ENCODE results near the gene TTC9C.
A peak's percentile ranks its signal among the peaks of the same experiment; 100 is the strongest.
"Not testable (repeated sequence)": the region's sequence is repeated elsewhere in the genome, so short reads cannot be mapped to it uniquely, and the experiment has no call there.

The TTC9C gene

GRCh38 chr11:62703921-62704320 is 24.4 kb upstream of the TTC9C start:
- H3K9me3 ChIP-seq (ENCODE audit: control insufficient read depth, low read depth, low read length); H3K4me3 ChIP-seq (ENCODE audit: low read length); H3K9ac ChIP-seq (ENCODE audit: low read length); H3K27me3 ChIP-seq (ENCODE audit: control insufficient read depth, insufficient read depth, low read length); H3K27ac ChIP-seq (ENCODE audit: low read length); H3K36me3 ChIP-seq (ENCODE audit: control insufficient read depth, low read depth, low read length): not testable (repeated sequence)
- peaks cover 17% of the 10 kb centered on the region for H3K4me1 ChIP-seq (ENCODE audit: control insufficient read depth, low read depth, low read length)

- Histone ChIP-seq H3K27me3 (ENCODE audit: control insufficient read depth, insufficient read depth, low read length) (no peaks in the 10 kb centered on the region), H3K27ac (ENCODE audit: low read length) (peak overlapping the region; percentile 66), H3K4me1 (ENCODE audit: control insufficient read depth, low read depth, low read length) (peaks cover 23% of the 10 kb centered on the region), H3K36me3 (ENCODE audit: control insufficient read depth, low read depth, low read length) (peaks cover 6% of the 10 kb centered on the region), H3K9me3 (ENCODE audit: control insufficient read depth, low read depth, low read length) (no peaks in the 10 kb centered on the region), H3K9ac (ENCODE audit: low read length) (peak overlapping the region; percentile 78), H3K4me3 (ENCODE audit: low read length) (peak overlapping the region; percentile 87)
These were observed 22.9 kb upstream of the TTC9C start for GRCh38 chr11:62705413-62705812.

GRCh38 chr11:62705880-62706849 is 22.1 kb upstream of the TTC9C start:
- Histone ChIP-seq H3K4me1 (ENCODE audit: control insufficient read depth, low read depth, low read length) (peaks cover 26% of the 10 kb centered on the region), H3K36me3 (ENCODE audit: control insufficient read depth, low read depth, low read length) (peaks cover 6% of the 10 kb centered on the region), H3K27ac (ENCODE audit: low read length) (peak overlapping the region; percentile 66), H3K27me3 (ENCODE audit: control insufficient read depth, insufficient read depth, low read length) (no peaks in the 10 kb centered on the region), H3K4me3 (ENCODE audit: low read length) (peak overlapping the region; percentile 87), H3K9ac (ENCODE audit: low read length) (peak overlapping the region; percentile 78), H3K9me3 (ENCODE audit: control insufficient read depth, low read depth, low read length) (no peaks in the 10 kb centered on the region)

- peaks cover 26% of the 10 kb centered on the region for H3K4me1 ChIP-seq (ENCODE audit: control insufficient read depth, low read depth, low read length)
- peaks cover 9% of the 10 kb centered on the region for H3K36me3 ChIP-seq (ENCODE audit: control insufficient read depth, low read depth, low read length)
- H3K9me3 ChIP-seq (ENCODE audit: control insufficient read depth, low read depth, low read length): no peaks in the 10 kb centered on the region
- peak overlapping the region; percentile 87 for H3K4me3 ChIP-seq (ENCODE audit: low read length)
- H3K9ac ChIP-seq (ENCODE audit: low read length): peak overlapping the region; percentile 78
- H3K27me3 ChIP-seq (ENCODE audit: control insufficient read depth, insufficient read depth, low read length): no peaks in the 10 kb centered on the region
- H3K27ac ChIP-seq (ENCODE audit: low read length): peak overlapping the region; percentile 28
These were observed 21.4 kb upstream of the TTC9C start for GRCh38 chr11:62706850-62707247.

GRCh38 chr11:62707277-62707861 is 20.9 kb upstream of the TTC9C start, which contains the start of the genes BSCL2 and GNG3:
BSCL2 (minus strand) TSS chr11:62707424; CDS start chr11:62707195, 229 bp downstream.
GNG3 (plus strand) TSS chr11:62707676; CDS start chr11:62708296, 620 bp downstream.
- no peaks in the 10 kb centered on the region for H3K27me3 ChIP-seq (ENCODE audit: control insufficient read depth, insufficient read depth, low read length)
- peak within 1 kb of the TSS; percentile 89 for H3K27ac ChIP-seq (ENCODE audit: low read length)
- no peaks in the 10 kb centered on the region for H3K9me3 ChIP-seq (ENCODE audit: control insufficient read depth, low read depth, low read length)
- H3K4me3 ChIP-seq (ENCODE audit: low read length): peak within 1 kb of the TSS; percentile 94
- peaks cover 26% of the 10 kb centered on the region for H3K4me1 ChIP-seq (ENCODE audit: control insufficient read depth, low read depth, low read length)
- H3K36me3 ChIP-seq (ENCODE audit: control insufficient read depth, low read depth, low read length): peaks cover 12% of the 10 kb centered on the region
- H3K9ac ChIP-seq (ENCODE audit: low read length): peak within 1 kb of the TSS; percentile 78

- Histone ChIP-seq H3K27ac (ENCODE audit: low read length) (peak overlapping the region; percentile 89), H3K9me3 (ENCODE audit: control insufficient read depth, low read depth, low read length) (no peaks in the 10 kb centered on the region), H3K27me3 (ENCODE audit: control insufficient read depth, insufficient read depth, low read length) (no peaks in the 10 kb centered on the region), H3K4me3 (ENCODE audit: low read length) (peak overlapping the region; percentile 94), H3K9ac (ENCODE audit: low read length) (peak overlapping the region; percentile 95), H3K36me3 (ENCODE audit: control insufficient read depth, low read depth, low read length) (peaks cover 23% of the 10 kb centered on the region), H3K4me1 (ENCODE audit: control insufficient read depth, low read depth, low read length) (peaks cover 26% of the 10 kb centered on the region)
These were observed 19.9 kb upstream of the TTC9C start for GRCh38 chr11:62708392-62708791.

- Histone ChIP-seq H3K36me3 (ENCODE audit: control insufficient read depth, low read depth, low read length) (peaks cover 27% of the 10 kb centered on the region), H3K9me3 (ENCODE audit: control insufficient read depth, low read depth, low read length) (no peaks in the 10 kb centered on the region), H3K9ac (ENCODE audit: low read length) (peak overlapping the region; percentile 95), H3K4me3 (ENCODE audit: low read length) (peak overlapping the region; percentile 94), H3K4me1 (ENCODE audit: control insufficient read depth, low read depth, low read length) (peaks cover 26% of the 10 kb centered on the region), H3K27me3 (ENCODE audit: control insufficient read depth, insufficient read depth, low read length) (no peaks in the 10 kb centered on the region), H3K27ac (ENCODE audit: low read length) (peak overlapping the region; percentile 89)
These were observed 19.5 kb upstream of the TTC9C start for GRCh38 chr11:62708793-62709192.

- Histone ChIP-seq H3K4me1 (ENCODE audit: control insufficient read depth, low read depth, low read length) (peaks cover 29% of the 10 kb centered on the region), H3K9ac (ENCODE audit: low read length) (peak overlapping the region; percentile 95), H3K27me3 (ENCODE audit: control insufficient read depth, insufficient read depth, low read length) (no peaks in the 10 kb centered on the region), H3K9me3 (ENCODE audit: control insufficient read depth, low read depth, low read length) (no peaks in the 10 kb centered on the region), H3K4me3 (ENCODE audit: low read length) (peak overlapping the region; percentile 94), H3K27ac (ENCODE audit: low read length) (peak overlapping the region; percentile 89), H3K36me3 (ENCODE audit: control insufficient read depth, low read depth, low read length) (peaks cover 31% of the 10 kb centered on the region)
These were observed 18.9 kb upstream of the TTC9C start for GRCh38 chr11:62709247-62710000.

GRCh38 chr11:62710001-62710345 is 18.3 kb upstream of the TTC9C start:
- Histone ChIP-seq H3K27me3 (ENCODE audit: control insufficient read depth, insufficient read depth, low read length) (no peaks in the 10 kb centered on the region), H3K36me3 (ENCODE audit: control insufficient read depth, low read depth, low read length) (peaks cover 36% of the 10 kb centered on the region), H3K9me3 (ENCODE audit: control insufficient read depth, low read depth, low read length) (no peaks in the 10 kb centered on the region), H3K4me3 (ENCODE audit: low read length) (peak overlapping the region; percentile 94), H3K4me1 (ENCODE audit: control insufficient read depth, low read depth, low read length) (peaks cover 30% of the 10 kb centered on the region), H3K27ac (ENCODE audit: low read length) (peak overlapping the region; percentile 88), H3K9ac (ENCODE audit: low read length) (peak overlapping the region; percentile 95)

GRCh38 chr11:62712276-62712812 is 15.9 kb upstream of the TTC9C start:
- Histone ChIP-seq H3K36me3 (ENCODE audit: control insufficient read depth, low read depth, low read length) (peaks cover 58% of the 10 kb centered on the region), H3K4me3 (ENCODE audit: low read length) (no peak overlapping the region), H3K4me1 (ENCODE audit: control insufficient read depth, low read depth, low read length) (peaks cover 28% of the 10 kb centered on the region), H3K9ac (ENCODE audit: low read length) (no peak overlapping the region), H3K27ac (ENCODE audit: low read length) (no peak overlapping the region), H3K9me3 (ENCODE audit: control insufficient read depth, low read depth, low read length) (no peaks in the 10 kb centered on the region), H3K27me3 (ENCODE audit: control insufficient read depth, insufficient read depth, low read length) (no peaks in the 10 kb centered on the region)

GRCh38 chr11:62712861-62713260 is 15.4 kb upstream of the TTC9C start:
- no peak overlapping the region for H3K4me3 ChIP-seq (ENCODE audit: low read length)
- H3K27ac ChIP-seq (ENCODE audit: low read length): no peak overlapping the region
- peaks cover 25% of the 10 kb centered on the region for H3K4me1 ChIP-seq (ENCODE audit: control insufficient read depth, low read depth, low read length)
- no peak overlapping the region for H3K9ac ChIP-seq (ENCODE audit: low read length)
- H3K27me3 ChIP-seq (ENCODE audit: control insufficient read depth, insufficient read depth, low read length): no peaks in the 10 kb centered on the region
- H3K36me3 ChIP-seq (ENCODE audit: control insufficient read depth, low read depth, low read length): peaks cover 63% of the 10 kb centered on the region
- no peaks in the 10 kb centered on the region for H3K9me3 ChIP-seq (ENCODE audit: control insufficient read depth, low read depth, low read length)

Data from iPS-18a (cell line).